Stomach (tissue), 4 donors: ENCODE data around the gene RGS7.

Source experiments
- POLR2A ChIP-seq, 4 donors: fragments of 450-650 bp; IDR thresholded peaks; one replicate each; pipeline ENCODE4 v1.6.1; 2016; ENCODE audit warnings: antibody characterized with exemption in 4 of 4, control low read depth in 2 of 4, mild to moderate bottlenecking in 1 of 4, moderate library complexity in 1 of 4
- POLR2AphosphoS5 ChIP-seq, 3 donors: sonication (generic); formaldehyde crosslinking; IDR thresholded peaks; one replicate each; pipeline ENCODE4 v1.6.1; 2016; ENCODE audit warnings: antibody characterized with exemption in 3 of 3
- TF ChIP-seq, protein P1 (sequence below), 7 experiments: fragments of 450-650 bp in 4 of 7; fragments of 200-600 bp in 3 of 7; sonication (generic) in 3 of 7; IDR thresholded peaks; one replicate each; pipeline ENCODE4 v1.5.1; 2016 to 2019; ENCODE audit warnings: antibody characterized with exemption in 7 of 7, control low read depth in 2 of 7, mild to moderate bottlenecking in 1 of 7

DNA sequence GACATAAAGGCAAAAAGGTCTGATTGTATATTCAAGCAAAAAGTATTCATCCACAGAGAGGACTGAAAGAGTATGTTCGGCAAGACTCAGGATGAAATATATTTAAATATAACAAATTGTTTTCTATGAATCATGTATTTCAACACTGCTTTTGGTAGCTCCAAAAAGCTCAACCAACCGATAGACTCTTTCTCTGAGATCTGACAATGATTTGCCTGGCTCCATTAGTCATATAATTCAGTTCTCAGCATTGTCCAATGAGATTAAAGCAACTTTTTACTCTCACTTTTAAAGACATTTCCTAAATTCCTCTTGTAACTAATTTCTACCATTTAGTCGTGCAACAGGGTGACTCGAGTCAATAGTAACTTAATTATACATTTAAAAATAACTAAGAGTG lies 426.0 kb downstream of the RGS7 start:
- TF ChIP-seq, protein P1, sequence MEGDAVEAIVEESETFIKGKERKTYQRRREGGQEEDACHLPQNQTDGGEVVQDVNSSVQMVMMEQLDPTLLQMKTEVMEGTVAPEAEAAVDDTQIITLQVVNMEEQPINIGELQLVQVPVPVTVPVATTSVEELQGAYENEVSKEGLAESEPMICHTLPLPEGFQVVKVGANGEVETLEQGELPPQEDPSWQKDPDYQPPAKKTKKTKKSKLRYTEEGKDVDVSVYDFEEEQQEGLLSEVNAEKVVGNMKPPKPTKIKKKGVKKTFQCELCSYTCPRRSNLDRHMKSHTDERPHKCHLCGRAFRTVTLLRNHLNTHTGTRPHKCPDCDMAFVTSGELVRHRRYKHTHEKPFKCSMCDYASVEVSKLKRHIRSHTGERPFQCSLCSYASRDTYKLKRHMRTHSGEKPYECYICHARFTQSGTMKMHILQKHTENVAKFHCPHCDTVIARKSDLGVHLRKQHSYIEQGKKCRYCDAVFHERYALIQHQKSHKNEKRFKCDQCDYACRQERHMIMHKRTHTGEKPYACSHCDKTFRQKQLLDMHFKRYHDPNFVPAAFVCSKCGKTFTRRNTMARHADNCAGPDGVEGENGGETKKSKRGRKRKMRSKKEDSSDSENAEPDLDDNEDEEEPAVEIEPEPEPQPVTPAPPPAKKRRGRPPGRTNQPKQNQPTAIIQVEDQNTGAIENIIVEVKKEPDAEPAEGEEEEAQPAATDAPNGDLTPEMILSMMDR (IDR thresholded peaks at IDR 0.05) = no peak
- TF ChIP-seq POLR2AphosphoS5 (IDR thresholded peaks at IDR 0.05) (no peak), POLR2A (IDR thresholded peaks at IDR 0.05) (no peak)
